CD4-positive, alpha-beta T cell treated with Interferon alpha-2 for 1 hour (primary cell): ENCODE results near the gene PLA2G4E.

ENCODE experiments used
- DNase-seq, 2 donors: peaks; one replicate each; pipeline ENCODE4 v3.0.0-alpha.2; 2020 to 2022

Gene PLA2G4E

DNA sequence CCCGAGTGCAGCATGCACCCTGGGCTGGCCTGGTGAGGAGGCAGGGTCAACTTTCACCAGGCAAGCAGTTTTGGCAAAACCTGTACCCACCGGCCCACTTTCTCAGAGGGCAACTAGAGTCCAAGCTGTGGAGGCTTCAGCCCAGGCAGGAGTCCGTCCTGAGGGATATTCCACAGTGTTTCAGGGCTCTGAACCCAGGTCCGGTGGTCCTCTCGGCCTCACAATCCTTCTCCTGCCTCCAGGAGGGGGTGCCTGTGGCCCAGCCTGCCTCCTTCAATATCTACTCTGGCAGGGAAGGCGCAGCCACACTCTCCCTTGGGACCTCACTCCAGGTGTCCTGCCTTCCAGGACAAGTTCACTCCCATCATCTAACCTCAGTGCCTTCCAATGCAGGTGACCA lies 3.9 kb downstream of the PLA2G4E start:
- no peak for DNase-seq

DNA sequence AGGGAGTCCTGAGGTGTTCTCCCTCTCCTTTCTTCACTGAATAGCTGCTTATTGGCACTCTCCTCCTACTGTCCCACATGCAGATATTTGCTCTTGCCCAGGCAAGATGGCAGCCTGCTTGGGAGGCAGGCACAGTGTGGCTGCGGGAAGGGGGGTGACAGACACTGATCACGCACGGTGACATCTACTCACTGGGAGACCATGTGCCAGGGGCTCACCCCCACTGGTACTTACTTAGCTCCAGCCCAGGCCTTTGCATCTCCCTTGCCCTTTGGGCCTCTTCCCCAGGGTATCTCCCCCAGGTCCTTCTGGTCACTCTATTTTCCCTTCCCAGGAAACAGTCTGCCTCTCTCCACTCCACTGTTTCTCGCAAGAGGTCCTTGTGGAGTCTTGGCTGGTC lies 6.4 kb downstream of the PLA2G4E start:
- DNase-seq = no peak

DNA sequence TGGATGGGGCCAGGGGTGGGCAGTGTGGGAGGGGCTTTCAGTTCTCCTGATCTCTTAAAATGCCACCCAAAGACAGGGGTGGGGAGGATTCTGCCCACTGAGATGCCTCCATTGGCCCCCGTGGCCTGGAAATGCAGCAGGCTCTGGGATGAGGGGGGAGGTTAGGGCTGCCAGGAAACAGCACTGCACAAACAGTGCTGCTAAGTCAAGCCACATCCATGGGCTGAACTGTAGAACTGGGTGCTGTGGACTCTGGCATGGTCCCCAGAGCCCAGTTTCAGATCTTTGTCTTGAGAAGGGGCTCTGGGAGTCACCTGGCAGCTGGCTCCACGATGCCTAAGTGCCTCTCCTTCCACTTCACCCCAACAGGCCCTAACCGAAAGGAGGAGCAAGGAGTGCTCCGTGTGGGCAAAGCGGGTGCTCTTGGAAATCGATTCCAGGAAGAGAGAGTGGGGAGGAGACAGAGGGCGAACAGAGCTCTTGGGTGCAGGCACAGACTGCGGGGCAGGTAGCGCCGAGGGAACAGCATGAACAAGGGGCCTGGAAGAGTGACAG lies 7.8 kb downstream of the PLA2G4E start:
- no peak for DNase-seq

DNA sequence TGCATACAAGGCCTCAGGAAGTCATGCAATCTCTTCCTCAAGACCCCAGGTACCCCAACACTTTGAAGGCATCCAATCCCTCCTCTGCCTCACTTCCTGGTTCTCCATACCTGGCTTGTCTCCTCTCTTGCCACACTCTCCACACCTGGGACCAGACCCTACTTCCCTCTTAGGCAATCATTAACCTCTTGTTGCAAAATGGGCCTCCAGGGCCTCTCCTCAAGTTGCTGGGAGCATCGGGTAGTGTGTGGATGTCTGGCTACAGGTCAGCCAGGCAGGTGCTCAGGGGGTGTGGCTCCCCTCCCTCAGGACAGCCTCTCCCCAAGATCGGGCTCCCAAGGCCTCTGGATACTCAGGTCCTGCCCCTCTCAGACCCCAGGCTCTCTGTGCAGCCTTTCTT lies 8.6 kb downstream of the PLA2G4E start:
- DNase-seq = no peak

DNA sequence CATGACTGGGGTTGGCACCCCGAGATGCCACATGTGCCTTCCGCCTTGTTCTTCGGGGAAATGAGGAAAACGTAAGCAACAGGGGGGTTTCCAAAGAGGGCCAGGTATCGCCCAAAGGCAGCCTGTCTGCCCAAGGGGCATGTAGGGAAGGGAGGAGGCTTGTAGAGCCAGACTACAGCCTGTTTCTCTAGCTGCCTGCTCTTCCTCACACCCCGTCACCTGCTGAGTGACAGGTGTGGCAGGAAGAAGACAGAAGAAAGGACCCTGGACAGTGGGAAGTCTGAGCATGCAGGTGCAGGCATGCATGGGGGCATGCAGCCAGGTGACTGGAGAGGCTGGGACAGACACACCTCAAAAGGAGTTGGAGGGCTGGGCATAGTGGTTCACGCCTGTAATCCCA lies 9.8 kb downstream of the PLA2G4E start:
- no peak for DNase-seq

DNA sequence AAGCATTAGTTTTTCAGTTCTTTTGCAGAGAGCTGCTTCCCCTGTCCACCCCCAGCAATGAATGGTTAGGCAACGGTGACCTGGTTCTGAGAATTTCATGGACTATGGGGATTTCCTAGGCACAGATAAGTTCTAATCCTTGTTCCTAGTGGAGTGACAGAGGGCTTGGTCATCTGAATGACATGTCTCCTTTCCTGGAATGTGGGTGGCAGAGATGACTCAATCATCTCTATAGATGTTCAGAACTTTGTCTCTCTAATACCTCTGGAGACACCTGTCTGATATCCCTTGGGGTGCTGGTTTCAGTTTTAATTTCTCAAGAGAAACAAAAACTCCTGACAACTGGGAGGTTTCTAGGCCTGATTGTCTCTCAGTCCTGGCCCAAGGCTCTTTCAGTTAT lies 10.4 kb downstream of the PLA2G4E start:
- DNase-seq = no peak

DNA sequence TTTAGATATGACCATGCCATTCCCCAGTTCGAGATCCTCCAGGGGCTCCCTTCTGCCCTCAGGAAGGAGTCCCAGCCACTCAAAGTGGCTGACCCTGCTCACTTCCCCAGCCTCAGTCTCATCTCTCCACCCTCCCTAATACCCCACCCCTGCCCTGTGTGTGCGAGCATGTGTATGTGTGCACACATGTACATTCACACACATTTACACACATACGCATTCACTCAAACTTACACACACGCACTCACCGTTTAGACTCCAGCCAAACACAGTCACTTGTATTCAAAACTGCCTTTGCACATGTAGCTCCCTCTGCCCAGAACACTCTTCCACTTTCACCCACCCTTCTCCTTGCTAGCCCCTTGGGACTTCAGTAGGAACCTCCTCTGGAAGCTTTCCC lies 11.4 kb downstream of the PLA2G4E start:
- no peak for DNase-seq

DNA sequence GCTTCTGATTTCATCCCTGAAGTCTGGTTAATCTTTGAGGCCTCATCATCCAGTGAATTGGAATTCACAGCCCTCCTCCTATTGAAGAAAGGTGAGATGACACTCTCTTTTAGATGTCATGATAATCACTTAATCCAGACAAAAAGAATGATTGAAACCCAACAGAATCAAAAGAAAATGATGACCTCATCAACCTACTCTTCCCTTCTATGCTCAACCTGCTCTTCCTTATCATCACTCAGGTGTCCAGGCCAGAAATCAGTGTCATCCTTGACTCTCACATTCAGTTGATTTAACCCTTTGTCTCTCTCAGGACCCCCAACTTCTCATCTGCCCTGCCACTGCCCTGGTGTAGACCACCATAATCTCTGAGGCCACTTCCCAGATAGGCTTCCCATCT lies 11.8 kb downstream of the PLA2G4E start:
- no peak for DNase-seq

DNA sequence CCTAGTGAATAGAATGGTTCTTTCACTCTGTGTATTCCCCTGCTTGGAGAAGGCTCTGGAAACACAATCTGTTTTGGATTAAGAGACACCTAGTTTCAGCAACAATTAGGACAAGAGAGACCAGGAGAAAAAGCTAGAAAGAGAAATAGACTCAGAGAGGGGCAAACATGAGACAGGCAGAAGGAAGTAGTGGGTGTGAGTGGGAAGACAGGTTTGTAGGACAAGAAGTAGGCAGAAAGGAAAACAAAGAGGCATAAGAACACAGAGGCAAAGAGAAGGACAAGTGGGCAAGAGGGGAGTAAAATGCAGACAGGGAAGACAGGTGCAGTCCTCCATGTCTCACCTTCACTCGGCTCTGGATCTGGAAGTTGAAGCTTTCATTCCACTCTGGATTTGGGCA lies 13.5 kb downstream of the PLA2G4E start:
- no peak for DNase-seq

DNA sequence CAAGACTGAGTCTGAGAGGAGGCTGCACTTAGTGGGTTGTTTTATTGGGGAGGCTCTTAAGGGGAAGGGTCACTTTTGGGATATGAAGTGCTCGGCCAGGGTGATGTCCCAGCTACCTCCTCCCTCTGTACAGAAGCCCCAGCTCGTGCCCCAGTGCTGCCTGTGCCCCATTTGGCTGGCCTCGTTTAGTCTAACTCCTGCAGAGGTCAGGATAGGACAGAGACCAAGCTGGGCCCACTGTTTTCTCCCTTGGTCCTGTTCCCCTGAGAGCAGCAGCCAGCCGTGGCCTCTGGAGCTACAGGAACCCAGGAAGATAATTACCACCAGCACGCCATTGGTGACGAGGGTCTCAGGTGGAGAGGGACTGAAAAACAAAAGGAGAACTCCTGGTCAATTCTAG lies 18.5 kb downstream of the PLA2G4E start:
- DNase-seq = no peak

DNA sequence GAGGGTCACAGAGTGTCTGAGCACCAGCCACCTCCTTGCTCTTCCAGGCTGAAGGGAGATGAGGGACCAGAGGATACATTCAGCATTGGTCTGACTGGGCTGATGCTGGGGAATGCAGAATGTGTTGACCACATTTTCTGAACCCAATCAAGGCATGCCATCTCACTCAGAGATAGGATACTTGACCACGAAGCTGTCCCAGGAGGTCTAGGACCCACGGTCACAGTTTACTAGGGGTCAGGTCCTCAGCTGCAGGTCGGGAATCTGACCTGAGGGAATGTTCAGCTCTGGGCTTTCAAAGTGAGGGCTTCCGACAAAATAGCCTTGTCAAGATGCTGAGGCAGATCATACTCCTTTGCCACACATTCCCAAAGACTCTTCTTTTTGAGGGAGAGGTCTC lies 19.6 kb downstream of the PLA2G4E start:
- DNase-seq = no peak

DNA sequence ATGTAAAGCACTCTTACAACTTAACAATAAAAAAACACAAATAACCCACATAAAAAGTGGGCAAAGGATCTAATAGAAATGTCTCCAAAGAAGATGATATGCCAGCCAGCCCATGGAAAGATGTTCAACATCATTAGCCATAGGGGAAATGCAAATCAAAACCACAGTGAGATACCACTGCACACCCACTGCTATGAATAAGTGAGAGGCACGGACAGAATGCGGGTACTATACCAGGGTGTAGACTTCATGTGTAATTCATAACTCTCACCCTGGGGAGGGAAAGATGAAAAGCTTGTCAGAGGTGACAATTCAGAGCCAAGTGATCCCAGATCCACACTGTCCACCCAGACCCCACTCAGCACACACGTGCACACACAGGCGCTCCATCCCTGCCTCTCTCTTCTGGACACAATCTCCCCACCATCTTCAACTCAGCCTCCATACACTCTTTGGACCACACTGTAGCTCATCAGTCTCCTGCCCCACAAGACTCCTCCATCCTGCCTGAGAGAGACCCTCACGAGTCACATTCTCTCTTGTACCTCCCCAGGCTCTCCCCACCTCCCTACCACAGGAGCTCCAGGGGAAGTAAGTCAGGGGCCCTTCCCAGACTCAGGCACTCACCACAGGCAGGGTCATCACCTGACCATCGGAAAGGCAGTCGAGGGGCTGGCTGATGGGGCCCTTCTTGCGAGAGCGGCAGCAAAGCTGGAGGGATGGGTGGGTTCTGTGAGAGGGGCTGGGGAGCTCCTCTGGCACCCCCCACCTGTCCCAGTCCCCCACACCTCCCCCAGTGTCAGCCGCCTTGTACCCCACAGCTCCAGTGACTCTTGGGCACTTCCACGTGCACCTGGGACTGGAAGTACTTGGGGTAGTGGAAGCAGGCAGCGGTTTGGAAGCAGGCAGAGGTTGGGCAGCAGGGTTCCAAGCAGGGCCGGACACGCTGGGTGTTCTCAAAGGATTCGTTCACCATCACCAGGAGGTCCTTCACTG lies 21.3 kb downstream of the PLA2G4E start:
- no peak for DNase-seq

DNA sequence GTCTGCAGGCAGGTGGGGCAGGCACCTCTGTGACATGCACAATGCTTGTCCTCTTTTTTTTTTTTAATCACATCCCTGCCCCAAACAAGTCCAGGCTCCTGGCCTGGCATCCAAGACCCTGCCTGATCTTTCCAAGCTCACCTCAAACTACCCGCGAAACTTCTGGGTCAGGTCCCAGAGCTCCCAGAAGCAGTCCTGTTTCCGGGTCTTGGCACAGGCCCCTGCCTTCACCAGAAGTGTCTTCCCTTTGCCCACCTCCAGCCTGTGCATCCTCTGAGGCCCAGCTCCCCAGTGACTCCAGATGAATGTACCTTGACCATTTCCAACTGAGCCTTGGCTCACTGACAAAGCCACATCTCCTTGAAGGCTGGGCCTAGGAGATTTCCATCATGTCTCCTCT lies 23.0 kb downstream of the PLA2G4E start:
- DNase-seq = no peak

DNA sequence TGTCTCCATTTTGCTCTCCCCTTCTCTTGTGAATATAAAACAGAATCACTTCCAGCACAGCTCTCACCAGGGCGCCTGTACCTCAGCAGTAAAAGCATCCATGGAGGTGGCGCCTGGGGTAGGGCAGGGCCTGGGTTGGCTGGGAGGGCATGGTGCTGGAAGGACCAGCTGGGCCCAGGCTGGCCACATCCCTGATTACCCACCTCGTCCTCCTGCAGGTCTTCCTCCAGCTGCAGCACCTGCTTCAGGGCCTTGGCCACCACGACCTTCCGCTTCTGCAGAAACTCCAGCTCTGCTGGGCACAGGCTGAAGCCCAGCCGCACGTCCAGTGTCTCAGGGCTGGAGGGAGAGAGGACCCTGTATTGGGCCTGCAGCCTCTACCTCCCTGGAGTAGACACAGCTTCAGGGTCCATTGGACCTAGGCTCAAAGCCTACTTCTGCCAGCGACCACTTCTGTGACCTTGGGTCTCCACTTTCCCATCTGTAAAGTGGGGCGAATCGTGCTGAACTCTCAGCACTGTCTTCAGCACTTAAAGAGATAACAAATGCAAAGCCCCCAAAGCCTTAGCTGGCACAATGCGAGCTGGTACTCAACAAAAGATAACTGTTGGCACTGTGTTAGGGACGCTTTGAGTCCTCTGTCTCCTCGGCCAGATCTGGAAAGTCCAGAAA lies 23.8 kb downstream of the PLA2G4E start:
- no peak for DNase-seq

DNA sequence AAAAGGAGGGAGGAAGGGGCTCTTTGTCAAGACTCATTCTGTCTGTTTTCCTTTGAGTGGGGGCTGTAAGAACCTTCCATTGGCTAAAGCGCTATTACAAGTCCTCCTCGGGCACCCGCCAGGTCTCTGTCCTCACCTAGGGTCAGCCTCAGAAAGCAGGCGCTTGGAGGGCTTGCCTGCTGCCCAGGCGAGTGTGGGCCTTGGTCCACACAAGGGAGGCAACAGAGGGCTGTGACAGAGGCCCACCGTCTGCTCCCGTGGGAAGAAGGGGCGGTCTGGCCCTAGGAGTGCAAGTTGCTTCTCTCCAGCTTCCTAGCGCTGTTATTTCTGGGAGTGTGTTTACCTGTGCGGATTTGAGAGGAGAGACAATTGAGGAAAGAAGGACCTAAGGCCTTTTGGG lies 24.5 kb downstream of the PLA2G4E start:
- DNase-seq = no peak

DNA sequence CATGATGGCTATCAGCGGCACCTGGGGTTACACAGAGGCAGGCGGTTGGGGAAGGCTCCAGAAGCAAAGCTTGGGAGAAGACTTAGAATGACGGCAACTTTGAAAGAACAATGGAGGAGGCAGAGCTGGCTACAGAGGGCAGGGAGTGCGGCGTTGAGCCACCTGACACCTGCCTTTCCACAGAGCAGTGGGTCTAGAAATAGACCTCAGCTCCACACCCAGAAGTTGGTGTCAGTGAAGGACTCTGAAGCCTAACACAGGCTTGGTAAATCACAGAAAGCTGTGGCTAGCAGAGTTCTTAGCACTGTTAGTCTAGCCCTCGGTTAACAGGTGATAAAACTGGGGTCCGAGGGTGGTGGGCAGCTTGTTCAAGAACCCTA lies 25.4 kb downstream of the PLA2G4E start:
- DNase-seq = no peak

DNA sequence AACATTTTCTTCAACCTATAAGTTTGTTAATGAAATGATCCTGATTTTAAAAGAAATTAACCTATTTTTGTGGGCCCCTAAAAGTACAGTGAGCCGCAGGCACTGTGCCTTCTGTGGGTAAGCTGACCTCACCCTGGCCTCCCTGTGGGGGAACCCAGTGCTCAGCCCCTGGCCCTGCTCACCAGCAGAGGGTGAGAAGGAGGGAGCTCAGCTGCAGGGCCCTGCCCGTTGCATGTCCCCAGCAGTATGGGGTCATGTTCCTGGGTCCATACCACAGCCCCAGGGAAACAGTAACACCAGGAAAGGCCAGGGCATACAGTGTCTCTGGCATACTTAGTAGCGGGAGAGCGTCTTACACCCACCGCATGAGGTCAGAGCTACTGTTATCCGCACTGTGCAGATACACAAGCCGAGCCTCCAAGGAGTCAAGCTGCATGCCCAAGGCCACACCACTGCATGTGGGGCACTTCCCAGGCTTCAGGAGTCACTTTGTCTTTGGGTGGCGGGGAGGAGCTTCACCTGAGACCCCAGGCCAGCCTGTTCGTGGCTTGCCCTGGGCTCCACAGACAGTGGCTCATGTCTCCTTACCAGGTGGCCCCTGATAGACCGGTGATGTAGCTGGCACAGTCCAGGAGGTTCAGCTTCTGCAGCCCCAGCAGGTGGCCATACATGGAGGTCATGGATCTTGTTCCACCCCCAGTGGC lies 25.9 kb downstream of the PLA2G4E start:
- no peak for DNase-seq

DNA sequence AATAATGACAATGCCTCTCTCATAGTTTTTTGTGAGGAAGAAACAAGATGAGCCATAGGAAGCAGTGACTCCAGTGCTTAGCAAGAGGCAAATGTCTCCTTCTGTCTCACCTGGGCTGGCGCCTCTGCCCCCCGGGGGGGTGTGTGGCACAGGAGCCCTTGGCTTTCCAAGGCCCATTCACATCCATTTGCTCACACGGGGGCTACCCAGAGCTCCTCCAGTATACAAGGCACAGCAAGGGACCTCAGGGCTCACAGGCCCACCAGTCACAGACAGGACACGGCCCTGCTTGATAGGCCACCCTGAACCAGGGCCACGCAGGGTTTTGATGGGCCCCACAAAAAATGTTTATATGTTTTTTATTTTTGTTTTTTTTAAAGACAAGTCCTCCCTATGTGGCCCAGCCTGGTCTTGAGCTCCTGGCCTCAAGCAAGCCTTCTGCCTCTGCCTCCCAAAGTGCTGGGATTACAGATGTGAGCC lies 26.6 kb downstream of the PLA2G4E start:
- DNase-seq = no peak

DNA sequence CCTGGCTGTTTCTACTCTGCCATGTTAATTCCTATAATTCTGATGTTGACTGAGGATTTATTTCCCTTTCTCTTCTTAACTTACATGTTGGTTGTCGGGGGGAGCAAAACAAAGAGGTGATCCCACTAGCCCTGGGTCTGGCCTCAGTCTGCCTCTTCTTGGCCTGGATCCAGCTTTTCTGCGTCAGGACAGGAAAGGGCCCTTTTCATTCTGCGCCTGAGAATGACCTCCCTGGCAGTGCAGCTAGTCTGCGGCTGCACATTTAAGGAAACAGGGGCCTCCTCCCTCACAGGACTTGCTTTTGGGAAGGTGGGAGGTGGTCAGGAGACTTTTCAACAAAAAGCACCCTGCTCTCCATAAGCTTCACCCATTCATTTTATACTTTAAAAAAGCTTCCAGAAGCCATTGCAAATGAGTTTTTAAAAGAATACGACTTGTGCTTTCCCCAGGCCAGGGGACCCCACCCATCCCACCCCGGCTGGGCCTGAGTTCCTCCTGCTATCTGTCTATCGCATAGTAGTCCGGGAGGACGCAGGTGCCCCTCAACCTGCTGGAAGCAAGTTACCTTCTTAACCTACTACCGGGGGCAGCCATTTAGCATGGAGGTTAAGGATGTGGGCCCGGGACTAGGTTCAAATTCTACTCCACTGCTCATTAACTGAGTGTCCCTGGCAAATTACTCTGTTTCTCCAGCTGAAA lies 27.2 kb downstream of the PLA2G4E start:
- no peak for DNase-seq

DNA sequence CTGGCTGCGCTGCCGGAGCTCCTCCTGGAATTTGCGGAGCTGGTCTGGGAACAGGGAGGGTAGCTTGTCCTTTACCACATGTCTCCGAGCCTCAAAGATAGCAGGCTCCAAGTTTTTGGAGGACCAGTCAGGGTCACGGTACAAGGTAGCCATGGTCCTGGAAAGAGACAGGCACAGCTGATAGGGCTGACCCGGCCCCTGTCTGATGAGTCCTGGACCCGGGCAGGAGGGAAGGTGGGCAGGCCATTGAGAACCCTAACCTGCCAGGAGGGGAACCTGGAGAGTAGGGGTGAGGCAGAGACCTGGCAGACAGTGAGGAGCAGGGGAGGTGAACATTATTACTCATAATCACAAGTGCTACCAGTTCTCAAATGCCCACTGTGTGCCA lies 28.0 kb downstream of the PLA2G4E start:
- DNase-seq = no peak

DNA sequence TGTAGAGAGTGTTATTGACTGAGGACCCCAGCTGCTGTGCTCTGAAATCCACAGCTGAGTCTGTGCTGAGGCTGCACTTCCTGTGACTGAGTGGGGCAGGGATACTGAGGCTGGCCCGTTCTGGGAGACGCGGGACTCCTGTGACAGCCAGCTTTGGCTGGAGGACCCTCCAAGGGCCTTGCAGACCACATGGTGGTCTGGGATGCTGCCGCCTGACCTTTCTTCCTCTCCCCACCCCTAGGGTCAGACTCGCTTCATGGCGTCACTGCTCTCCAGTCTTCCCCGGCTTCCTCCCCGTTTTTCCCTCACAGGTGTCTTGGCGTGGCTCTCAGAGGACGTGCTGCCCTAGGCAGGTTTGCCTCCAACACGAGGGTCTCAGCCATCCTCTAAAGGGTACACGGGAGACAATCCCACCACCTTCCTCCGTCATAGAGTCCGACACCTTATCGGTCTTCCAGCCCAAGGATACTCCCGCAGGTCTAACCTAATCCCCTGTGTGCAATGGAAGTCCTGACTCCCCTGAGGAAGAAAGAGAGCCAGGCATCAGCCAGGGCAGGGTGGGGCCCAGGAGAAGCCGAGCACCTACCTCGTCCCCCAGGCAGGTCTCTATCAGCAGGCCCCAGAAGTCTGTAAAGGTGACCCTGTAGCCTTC lies 28.6 kb downstream of the PLA2G4E start:
- DNase-seq = no peak

DNA sequence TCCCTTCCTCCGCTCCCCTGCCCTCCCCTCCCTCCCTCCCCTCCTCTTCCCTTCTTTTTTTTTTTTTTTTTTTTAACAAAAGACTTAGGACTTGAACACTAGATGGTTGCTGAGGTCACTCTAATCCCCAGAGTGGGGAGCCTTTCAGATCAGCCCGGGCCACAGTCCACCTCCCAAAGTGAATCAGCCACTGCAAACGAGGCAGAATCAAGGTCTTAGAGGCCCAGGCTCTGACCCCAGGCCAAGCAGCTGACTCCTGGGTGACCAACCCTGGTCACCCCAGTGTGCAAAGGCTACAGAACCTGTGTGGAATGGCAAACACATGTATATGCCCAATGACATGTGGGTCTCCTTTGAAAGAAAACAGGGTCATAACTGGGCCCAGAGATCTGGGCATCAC lies 30.2 kb downstream of the PLA2G4E start:
- no peak for DNase-seq
